GM12878 (cell line): ENCODE data around the gene CXCR6. TPM values are rescaled to one million over a fixed set of nuclear protein-coding genes. Genes with fewer than 3 reads are reported as not detected.
A peak's percentile ranks its signal among the peaks of the same experiment; 100 is the strongest.

ENCODE experiments used
- ATAC-seq: fragments of 200-7000 bp; cut with Tn5 transposase; 3 replicates; pipeline ENCODE4 v1.9.1; 2020; ENCODE audit warnings: mild to moderate bottlenecking, moderate library complexity
- BruUV-seq: library from RNA; stranded (reverse); fragments of 400-500 nt; replicated peaks from 2 replicates; lab custom pipeline; 2021; lab: Mats Ljungman, UMichigan
- CTCF ChIA-PET: fragments of 300-600 bp; sonication (Branson Sonifier 250); formaldehyde crosslinking; extraction: SDS; loops from one replicate; lab custom pipeline; 2021; ENCODE audit warnings: inconsistent platforms; lab: Yijun Ruan, JAX
- POLR2A ChIA-PET: fragments of 350-600 bp; formaldehyde crosslinking; extraction: SDS; loops from one replicate; lab custom pipeline; 2021; ENCODE audit warnings: inconsistent platforms; lab: Charles Lee
- RAD21 ChIA-PET: fragments of 300-600 bp; sonication (Branson Sonifier 250); formaldehyde crosslinking; loops from one replicate; lab custom pipeline; 2023; ENCODE audit warnings: antibody characterized with exemption; ENCODE audit not compliant: unreplicated experiment; lab: Charles Lee
- SMC1A ChIA-PET: fragments of 300-600 bp; sonication (Branson Sonifier 250); formaldehyde crosslinking; loops from one replicate; lab custom pipeline; 2023; ENCODE audit not compliant: unreplicated experiment, uncharacterized antibody; lab: Charles Lee
- DNase-seq: peaks from one replicate; pipeline ENCODE4 v3.0.0-alpha.2; 2011; ENCODE audit warnings: low read depth, low spot score
- FAIRE-seq: peaks from 3 replicates; lab custom pipeline; 2011; peaks lifted over from hg19 to GRCh38; lab: Jason Lieb, UNC
- H2AFZ ChIP-seq: 2 replicates; pipeline ENCODE4 v1.6.0; 2011; ENCODE audit warnings: low read depth, low read length, control low read depth; ENCODE audit not compliant: control insufficient read depth
- H3K27ac ChIP-seq: 2 replicates; pipeline ENCODE4 v1.5.1; 2011; ENCODE audit warnings: control low read depth; ENCODE audit not compliant: control insufficient read depth, insufficient read depth
- H3K27me3 ChIP-seq, 2 experiments: replicated peaks in 1 of 2; 2 replicates each; pipeline versions ENCODE4 v1.6.0 to v1.6.1; 2011; ENCODE audit warnings: low read length in 1 of 2; ENCODE audit not compliant: control insufficient read depth in 2 of 2, insufficient read depth in 2 of 2
- H3K36me3 ChIP-seq, 2 experiments: 2 replicates each; pipeline ENCODE4 v1.5.1; 2011; ENCODE audit warnings: low read length in 1 of 2; ENCODE audit not compliant: control insufficient read depth in 2 of 2, insufficient read depth in 2 of 2
- H3K4me1 ChIP-seq: 2 replicates; pipeline ENCODE4 v1.6.1; 2011; ENCODE audit warnings: mild to moderate bottlenecking, low read length, moderate library complexity, mixed read lengths; ENCODE audit not compliant: control insufficient read depth, insufficient read depth
- H3K4me2 ChIP-seq: 2 replicates; pipeline ENCODE4 v1.6.0; 2011; ENCODE audit warnings: control low read depth; ENCODE audit not compliant: control insufficient read depth, insufficient read depth
- H3K4me3 ChIP-seq: fragments of 200-600 bp; sonication (generic); 2 replicates; pipeline ENCODE4 v1.5.1; 2016
- H3K79me2 ChIP-seq: 2 replicates; pipeline ENCODE4 v1.6.0; 2011; ENCODE audit warnings: low read length; ENCODE audit not compliant: control insufficient read depth, insufficient read depth
- H3K9ac ChIP-seq: 2 replicates; pipeline ENCODE4 v1.8.0; 2011; ENCODE audit warnings: low read length, control low read depth, mixed read lengths; ENCODE audit not compliant: control insufficient read depth, insufficient read depth
- H3K9me3 ChIP-seq: replicated peaks from 3 replicates; pipeline ENCODE4 v1.5.1; 2011; ENCODE audit warnings: mild to moderate bottlenecking, low read length; ENCODE audit not compliant: control insufficient read depth, insufficient read depth
- H4K20me1 ChIP-seq: 2 replicates; pipeline ENCODE4 v1.6.0; 2011; ENCODE audit not compliant: control insufficient read depth, insufficient read depth
- CBX3 ChIP-seq: fragments of 200-600 bp; sonication (generic); IDR thresholded peaks from 2 replicates; pipeline ENCODE4 v1.6.1; 2016; ENCODE audit warnings: low read depth, borderline replicate concordance
- CBX5 ChIP-seq: sonication (generic); IDR thresholded peaks from 2 replicates; pipeline ENCODE4 v1.6.1; 2016; ENCODE audit warnings: low read depth, moderate library complexity, mild to moderate bottlenecking, inconsistent platforms
- EED ChIP-seq: sonication (generic); IDR thresholded peaks from 2 replicates; pipeline ENCODE4 v1.6.1; 2016; ENCODE audit warnings: antibody characterized with exemption, low read depth
- IKZF1 ChIP-seq: fragments of 450-650 bp; conservative IDR thresholded peaks from 2 replicates; pipeline ENCODE4 v1.6.1; 2017; ENCODE audit warnings: antibody characterized with exemption, mild to moderate bottlenecking
- JUNB ChIP-seq: IDR thresholded peaks from 2 replicates; pipeline ENCODE4 v1.6.1; 2016; ENCODE audit warnings: antibody characterized with exemption, mild to moderate bottlenecking
- KLF5 ChIP-seq: fragments of 450-650 bp; IDR thresholded peaks from 2 replicates; pipeline ENCODE4 v1.6.1; 2014; ENCODE audit warnings: mild to moderate bottlenecking; ENCODE audit not compliant: partially characterized antibody
- NBN ChIP-seq: fragments of 450-650 bp; IDR thresholded peaks from 2 replicates; pipeline ENCODE4 v1.6.1; 2016
- SMC3 ChIP-seq: IDR thresholded peaks from 2 replicates; pipeline ENCODE4 v1.6.1; 2011; ENCODE audit warnings: low read length, improper control_type of control experiment, borderline replicate concordance
- whole genome bisulfite sequencing: methylation state at CpG from one replicate; pipeline ENCODE4 v1.1.6; 2016; ENCODE audit warnings: low lambda C conversion rate; ENCODE audit not compliant: insufficient replicate concordance, insufficient coverage; ENCODE audit errors: missing lambda C conversion rate; 5-methylcytosine and 5-hydroxymethylcytosine counted together
- in situ Hi-C: fragments of 300-500 bp; cut with MboI; formaldehyde crosslinking; loops from 9 replicates; pipeline ENCODE4 v1.14.3; 2018; ENCODE audit warnings: mixed read lengths
- intact Hi-C: fragments of 100-400 bp; cut with micrococcal nuclease; formaldehyde crosslinking; loops from one replicate; pipeline ENCODE4 v1.14.2; 2022; ENCODE audit not compliant: unreplicated experiment
- polyA plus RNA-seq, 11 experiments: library from polyadenylated mRNA; depleted of rRNA in 4 of 11; unstranded in 6 of 11; stranded (reverse) in 5 of 11; fragments of >200 nt; fragmentation: Nextera tagmentation in 4 of 11; fragmentation: Illumina TruSeq in 1 of 11; extraction: Ambion mirVana in 4 of 11; extraction: Trizol in 1 of 11; gene quantifications; 1 replicate in 1 of 11; 2 replicates in 10 of 11; pipeline versions ENCODE4 v1.2.1 to v1.2.3, GENCODE V29; 2011 to 2016; ENCODE audit warnings: inconsistent platforms in 2 of 11, missing spikeins in 2 of 11, low read depth in 1 of 11
- total RNA-seq, 4 experiments: library from RNA; depleted of rRNA in 3 of 4; stranded (reverse); fragments of >200 nt in 3 of 4; fragmentation: Illumina TruSeq in 1 of 4; extraction: Trizol in 1 of 4; gene quantifications; 2 replicates each; pipeline versions ENCODE4 v1.2.1 to v1.2.3, GENCODE V29; 2013 to 2021
- TF ChIP-seq, protein P1 (sequence below): fragments of 450-650 bp; formaldehyde crosslinking; IDR thresholded peaks from 2 replicates; pipeline ENCODE4 v1.4.0; 2022; ENCODE audit warnings: mild to moderate bottlenecking, moderate library complexity
- TF ChIP-seq, protein P2 (sequence below): IDR thresholded peaks from 2 replicates; pipeline ENCODE4 v1.6.1; 2012; ENCODE audit warnings: improper control_type of control experiment, low read depth, low read length; ENCODE audit not compliant: insufficient replicate concordance
- TF ChIP-seq, protein P3 (sequence below): fragments of 450-650 bp; conservative IDR thresholded peaks from 2 replicates; pipeline ENCODE4 v1.6.1; 2017; ENCODE audit warnings: mild to moderate bottlenecking, moderate library complexity

The CXCR6 gene
- total and polyA plus RNA-seq, 10 of the 15 experiments (the other 5 are each of a cell fraction or from before 2014, with no cell fraction given): 0.04 to 0.20 (median 0.12) TPM; not detected in 5

DNA sequence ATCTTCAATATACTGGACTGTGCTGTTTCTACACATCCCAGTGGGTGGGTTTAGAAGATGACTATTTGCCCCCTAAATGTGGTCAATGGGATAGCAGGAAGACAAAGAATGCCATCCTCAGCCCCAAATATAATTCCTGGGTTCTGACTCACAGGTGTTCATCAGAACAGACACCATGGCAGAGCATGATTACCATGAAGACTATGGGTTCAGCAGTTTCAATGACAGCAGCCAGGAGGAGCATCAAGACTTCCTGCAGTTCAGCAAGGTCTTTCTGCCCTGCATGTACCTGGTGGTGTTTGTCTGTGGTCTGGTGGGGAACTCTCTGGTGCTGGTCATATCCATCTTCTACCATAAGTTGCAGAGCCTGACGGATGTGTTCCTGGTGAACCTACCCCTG, 3.0 kb downstream of the CXCR6 start (continued):
- TF ChIP-seq, protein P1, sequence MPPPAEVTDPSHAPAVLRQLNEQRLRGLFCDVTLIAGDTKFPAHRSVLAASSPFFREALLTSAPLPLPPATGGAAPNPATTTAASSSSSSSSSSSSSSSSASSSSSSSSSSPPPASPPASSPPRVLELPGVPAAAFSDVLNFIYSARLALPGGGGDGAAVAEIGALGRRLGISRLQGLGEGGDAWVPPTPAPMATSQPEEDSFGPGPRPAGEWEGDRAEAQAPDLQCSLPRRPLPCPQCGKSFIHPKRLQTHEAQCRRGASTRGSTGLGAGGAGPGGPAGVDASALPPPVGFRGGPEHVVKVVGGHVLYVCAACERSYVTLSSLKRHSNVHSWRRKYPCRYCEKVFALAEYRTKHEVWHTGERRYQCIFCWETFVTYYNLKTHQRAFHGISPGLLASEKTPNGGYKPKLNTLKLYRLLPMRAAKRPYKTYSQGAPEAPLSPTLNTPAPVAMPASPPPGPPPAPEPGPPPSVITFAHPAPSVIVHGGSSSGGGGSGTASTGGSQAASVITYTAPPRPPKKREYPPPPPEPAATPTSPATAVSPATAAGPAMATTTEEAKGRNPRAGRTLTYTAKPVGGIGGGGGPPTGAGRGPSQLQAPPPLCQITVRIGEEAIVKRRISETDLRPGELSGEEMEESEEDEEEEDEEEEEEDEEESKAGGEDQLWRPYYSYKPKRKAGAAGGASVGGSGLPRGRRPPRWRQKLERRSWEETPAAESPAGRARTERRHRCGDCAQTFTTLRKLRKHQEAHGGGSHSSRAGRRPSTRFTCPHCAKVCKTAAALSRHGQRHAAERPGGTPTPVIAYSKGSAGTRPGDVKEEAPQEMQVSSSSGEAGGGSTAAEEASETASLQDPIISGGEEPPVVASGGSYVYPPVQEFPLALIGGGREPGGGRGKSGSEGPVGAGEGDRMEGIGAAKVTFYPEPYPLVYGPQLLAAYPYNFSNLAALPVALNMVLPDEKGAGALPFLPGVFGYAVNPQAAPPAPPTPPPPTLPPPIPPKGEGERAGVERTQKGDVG (CRISPR knock-in tag): no peak
- TF ChIP-seq SMC3: 0 out of 2 replicates have a peak, but pooled peaks have one; percentile 17
- TF ChIP-seq CBX3: no peak
- no peak for TF ChIP-seq CBX5
- TF ChIP-seq IKZF1: no peak
- TF ChIP-seq KLF5: no peak

DNA sequence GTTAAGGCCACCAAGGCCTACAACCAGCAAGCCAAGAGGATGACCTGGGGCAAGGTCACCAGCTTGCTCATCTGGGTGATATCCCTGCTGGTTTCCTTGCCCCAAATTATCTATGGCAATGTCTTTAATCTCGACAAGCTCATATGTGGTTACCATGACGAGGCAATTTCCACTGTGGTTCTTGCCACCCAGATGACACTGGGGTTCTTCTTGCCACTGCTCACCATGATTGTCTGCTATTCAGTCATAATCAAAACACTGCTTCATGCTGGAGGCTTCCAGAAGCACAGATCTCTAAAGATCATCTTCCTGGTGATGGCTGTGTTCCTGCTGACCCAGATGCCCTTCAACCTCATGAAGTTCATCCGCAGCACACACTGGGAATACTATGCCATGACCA, 3.6 kb downstream of the CXCR6 start:
- in situ Hi-C loops: loop anchor here (5.0 to 10.0 kb wide), 2 partner anchors 268 to 425 kb away; partner anchors contain the start of gene CCR5
- TF ChIP-seq, protein P2, sequence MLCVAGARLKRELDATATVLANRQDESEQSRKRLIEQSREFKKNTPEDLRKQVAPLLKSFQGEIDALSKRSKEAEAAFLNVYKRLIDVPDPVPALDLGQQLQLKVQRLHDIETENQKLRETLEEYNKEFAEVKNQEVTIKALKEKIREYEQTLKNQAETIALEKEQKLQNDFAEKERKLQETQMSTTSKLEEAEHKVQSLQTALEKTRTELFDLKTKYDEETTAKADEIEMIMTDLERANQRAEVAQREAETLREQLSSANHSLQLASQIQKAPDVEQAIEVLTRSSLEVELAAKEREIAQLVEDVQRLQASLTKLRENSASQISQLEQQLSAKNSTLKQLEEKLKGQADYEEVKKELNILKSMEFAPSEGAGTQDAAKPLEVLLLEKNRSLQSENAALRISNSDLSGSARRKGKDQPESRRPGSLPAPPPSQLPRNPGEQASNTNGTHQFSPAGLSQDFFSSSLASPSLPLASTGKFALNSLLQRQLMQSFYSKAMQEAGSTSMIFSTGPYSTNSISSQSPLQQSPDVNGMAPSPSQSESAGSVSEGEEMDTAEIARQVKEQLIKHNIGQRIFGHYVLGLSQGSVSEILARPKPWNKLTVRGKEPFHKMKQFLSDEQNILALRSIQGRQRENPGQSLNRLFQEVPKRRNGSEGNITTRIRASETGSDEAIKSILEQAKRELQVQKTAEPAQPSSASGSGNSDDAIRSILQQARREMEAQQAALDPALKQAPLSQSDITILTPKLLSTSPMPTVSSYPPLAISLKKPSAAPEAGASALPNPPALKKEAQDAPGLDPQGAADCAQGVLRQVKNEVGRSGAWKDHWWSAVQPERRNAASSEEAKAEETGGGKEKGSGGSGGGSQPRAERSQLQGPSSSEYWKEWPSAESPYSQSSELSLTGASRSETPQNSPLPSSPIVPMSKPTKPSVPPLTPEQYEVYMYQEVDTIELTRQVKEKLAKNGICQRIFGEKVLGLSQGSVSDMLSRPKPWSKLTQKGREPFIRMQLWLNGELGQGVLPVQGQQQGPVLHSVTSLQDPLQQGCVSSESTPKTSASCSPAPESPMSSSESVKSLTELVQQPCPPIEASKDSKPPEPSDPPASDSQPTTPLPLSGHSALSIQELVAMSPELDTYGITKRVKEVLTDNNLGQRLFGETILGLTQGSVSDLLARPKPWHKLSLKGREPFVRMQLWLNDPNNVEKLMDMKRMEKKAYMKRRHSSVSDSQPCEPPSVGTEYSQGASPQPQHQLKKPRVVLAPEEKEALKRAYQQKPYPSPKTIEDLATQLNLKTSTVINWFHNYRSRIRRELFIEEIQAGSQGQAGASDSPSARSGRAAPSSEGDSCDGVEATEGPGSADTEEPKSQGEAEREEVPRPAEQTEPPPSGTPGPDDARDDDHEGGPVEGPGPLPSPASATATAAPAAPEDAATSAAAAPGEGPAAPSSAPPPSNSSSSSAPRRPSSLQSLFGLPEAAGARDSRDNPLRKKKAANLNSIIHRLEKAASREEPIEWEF: no peak
- no peak for TF ChIP-seq JUNB
- TF ChIP-seq, protein P3, sequence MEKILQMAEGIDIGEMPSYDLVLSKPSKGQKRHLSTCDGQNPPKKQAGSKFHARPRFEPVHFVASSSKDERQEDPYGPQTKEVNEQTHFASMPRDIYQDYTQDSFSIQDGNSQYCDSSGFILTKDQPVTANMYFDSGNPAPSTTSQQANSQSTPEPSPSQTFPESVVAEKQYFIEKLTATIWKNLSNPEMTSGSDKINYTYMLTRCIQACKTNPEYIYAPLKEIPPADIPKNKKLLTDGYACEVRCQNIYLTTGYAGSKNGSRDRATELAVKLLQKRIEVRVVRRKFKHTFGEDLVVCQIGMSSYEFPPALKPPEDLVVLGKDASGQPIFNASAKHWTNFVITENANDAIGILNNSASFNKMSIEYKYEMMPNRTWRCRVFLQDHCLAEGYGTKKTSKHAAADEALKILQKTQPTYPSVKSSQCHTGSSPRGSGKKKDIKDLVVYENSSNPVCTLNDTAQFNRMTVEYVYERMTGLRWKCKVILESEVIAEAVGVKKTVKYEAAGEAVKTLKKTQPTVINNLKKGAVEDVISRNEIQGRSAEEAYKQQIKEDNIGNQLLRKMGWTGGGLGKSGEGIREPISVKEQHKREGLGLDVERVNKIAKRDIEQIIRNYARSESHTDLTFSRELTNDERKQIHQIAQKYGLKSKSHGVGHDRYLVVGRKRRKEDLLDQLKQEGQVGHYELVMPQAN: no peak
- no peak for TF ChIP-seq NBN
- TF ChIP-seq EED: no peak

More for the DNA sequence above, 3.6 kb downstream of the CXCR6 start:
- intact Hi-C loops: no loop called here
- RAD21 ChIA-PET: no interaction called here
- Histone ChIP-seq H3K79me2 (no peaks in the 10 kb centered on the region), H4K20me1 (no peaks in the 10 kb centered on the region), H3K4me2 (no peak overlapping the region), H2AFZ (no peak overlapping the region), H3K9ac (no peak overlapping the region), H3K27me3 (no peaks in the 10 kb centered on the region), H3K27ac (no peak overlapping the region), H3K36me3 (peaks cover 10 to 29% of the 10 kb centered on the region in 2 experiments), H3K4me3 (no peak overlapping the region), H3K9me3 (no peaks in the 10 kb centered on the region), H3K4me1 (no peaks in the 10 kb centered on the region)
- CTCF ChIA-PET: interaction anchor here (2.4 kb wide), 1 partner anchor 131 kb away, joined by 11 read pairs; no protein-coding TSS in a partner anchor
- BruUV-seq: no TSS peak
- 96% methylated on average over 3 of the region's 3 CpGs for WGBS
- ATAC-seq: no peak
- FAIRE-seq: no peak
- no peak for DNase-seq
- POLR2A ChIA-PET: no interaction called here
- SMC1A ChIA-PET: interaction anchor here (1.4 to 2.2 kb wide), 3 partner anchors 8 to 130 kb away, joined by 4 to 8 read pairs (median 4); no protein-coding TSS in a partner anchor
